ENCODE results near the gene ST6GAL1. TPM values are rescaled to one million over a fixed set of nuclear protein-coding genes. Genes with fewer than 3 reads are reported as not detected.

Gene ST6GAL1
- polyA plus RNA-seq, 1 of the 3 experiments (the other 2 are of a cell fraction): 3.9 TPM

DNA sequence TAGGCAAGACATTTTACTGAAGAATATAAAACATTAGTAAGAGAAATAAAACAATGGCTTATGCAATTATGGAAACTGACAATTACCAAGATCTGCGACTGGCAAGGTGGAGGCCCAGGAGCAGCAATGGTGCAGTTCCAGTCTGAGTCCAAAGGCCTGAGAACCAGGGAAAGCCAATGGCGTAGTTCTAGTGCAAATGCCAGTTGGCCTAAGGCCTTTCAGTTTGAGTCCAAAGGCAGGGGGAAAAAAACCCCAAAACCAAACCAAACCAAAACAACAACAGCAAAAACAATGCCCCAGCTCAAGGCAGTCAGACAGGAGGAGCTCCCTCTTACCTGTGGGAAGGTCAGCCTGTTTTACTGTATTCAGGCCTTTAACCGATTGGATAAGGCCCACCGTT, 72.6 kb downstream of the ST6GAL1 start:
- H3K36me3 ChIP-seq (replicated peaks in 1 of 2; ENCODE audit: control insufficient read depth in 1 of 2, insufficient read depth in 2 of 2, low read length in 1 of 2): no peaks in the 10 kb centered on the region
- H3K9ac ChIP-seq: no peak overlapping the region
- no peaks in the 10 kb centered on the region for H3F3A ChIP-seq (replicated peaks; ENCODE audit: insufficient read depth)
- peaks cover 5% of the 10 kb centered on the region; the same call in 1 of the 2 replicates for H3K9me3 ChIP-seq
- H3K9me2 ChIP-seq: no peaks in the 10 kb centered on the region
- no peak overlapping the region for H2AFZ ChIP-seq (ENCODE audit: low read depth)
- 98% methylated on average over 4 of the region's 4 CpGs for WGBS (ENCODE audit: low lambda C conversion rate)
- H4K20me1 ChIP-seq (ENCODE audit: insufficient read depth): no peaks in the 10 kb centered on the region
- H3K4me3 ChIP-seq (ENCODE audit: low read depth in 2 of 2, low read length in 1 of 2): no peak overlapping the region
- no peak for DNase-seq
- H3K79me2 ChIP-seq (ENCODE audit: insufficient read depth): no peaks in the 10 kb centered on the region
- ChIA-PET POLR2A (interaction anchor here (0.6 kb wide), 1 partner anchor 30 kb away, joined by 3 read pairs; no protein-coding TSS in a partner anchor), CTCF (no interaction called here)
- TF ChIP-seq, protein P1, sequence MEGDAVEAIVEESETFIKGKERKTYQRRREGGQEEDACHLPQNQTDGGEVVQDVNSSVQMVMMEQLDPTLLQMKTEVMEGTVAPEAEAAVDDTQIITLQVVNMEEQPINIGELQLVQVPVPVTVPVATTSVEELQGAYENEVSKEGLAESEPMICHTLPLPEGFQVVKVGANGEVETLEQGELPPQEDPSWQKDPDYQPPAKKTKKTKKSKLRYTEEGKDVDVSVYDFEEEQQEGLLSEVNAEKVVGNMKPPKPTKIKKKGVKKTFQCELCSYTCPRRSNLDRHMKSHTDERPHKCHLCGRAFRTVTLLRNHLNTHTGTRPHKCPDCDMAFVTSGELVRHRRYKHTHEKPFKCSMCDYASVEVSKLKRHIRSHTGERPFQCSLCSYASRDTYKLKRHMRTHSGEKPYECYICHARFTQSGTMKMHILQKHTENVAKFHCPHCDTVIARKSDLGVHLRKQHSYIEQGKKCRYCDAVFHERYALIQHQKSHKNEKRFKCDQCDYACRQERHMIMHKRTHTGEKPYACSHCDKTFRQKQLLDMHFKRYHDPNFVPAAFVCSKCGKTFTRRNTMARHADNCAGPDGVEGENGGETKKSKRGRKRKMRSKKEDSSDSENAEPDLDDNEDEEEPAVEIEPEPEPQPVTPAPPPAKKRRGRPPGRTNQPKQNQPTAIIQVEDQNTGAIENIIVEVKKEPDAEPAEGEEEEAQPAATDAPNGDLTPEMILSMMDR (IDR thresholded peaks at IDR 0.05): no peak
- no peak for TF ChIP-seq GABPA (IDR thresholded peaks at IDR 0.05; ENCODE audit: low read depth)
- no peak for TF ChIP-seq YY1 (IDR thresholded peaks at IDR 0.05; ENCODE audit: low read depth)
- TF ChIP-seq FOXM1 (IDR thresholded peaks at IDR 0.05; ENCODE audit: low read depth): no peak
- TF ChIP-seq, protein P2, sequence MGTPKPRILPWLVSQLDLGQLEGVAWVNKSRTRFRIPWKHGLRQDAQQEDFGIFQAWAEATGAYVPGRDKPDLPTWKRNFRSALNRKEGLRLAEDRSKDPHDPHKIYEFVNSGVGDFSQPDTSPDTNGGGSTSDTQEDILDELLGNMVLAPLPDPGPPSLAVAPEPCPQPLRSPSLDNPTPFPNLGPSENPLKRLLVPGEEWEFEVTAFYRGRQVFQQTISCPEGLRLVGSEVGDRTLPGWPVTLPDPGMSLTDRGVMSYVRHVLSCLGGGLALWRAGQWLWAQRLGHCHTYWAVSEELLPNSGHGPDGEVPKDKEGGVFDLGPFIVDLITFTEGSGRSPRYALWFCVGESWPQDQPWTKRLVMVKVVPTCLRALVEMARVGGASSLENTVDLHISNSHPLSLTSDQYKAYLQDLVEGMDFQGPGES (IDR thresholded peaks at IDR 0.05; ENCODE audit: low read depth, low read length): no peak
- TF ChIP-seq REST (IDR thresholded peaks at IDR 0.05; ENCODE audit: low read depth, low read length): no peak
- no peak for TF ChIP-seq JUND (IDR thresholded peaks at IDR 0.05)
- no peak for TF ChIP-seq ELF1 (IDR thresholded peaks at IDR 0.05)
- TF ChIP-seq RXRA (IDR thresholded peaks at IDR 0.05; ENCODE audit: borderline replicate concordance, low read depth): no peak
- no peak for TF ChIP-seq GATA2 (CRISPR knock-in tag; IDR thresholded peaks at IDR 0.05)
- no peak for TF ChIP-seq NRF1 (IDR thresholded peaks at IDR 0.05; ENCODE audit: low read depth, low read length)
- TF ChIP-seq EP300 (IDR thresholded peaks at IDR 0.05; ENCODE audit: borderline replicate concordance in 1 of 2, low read depth in 1 of 2, low read length in 1 of 2): no peak
- no peak for TF ChIP-seq FOXJ3 (CRISPR knock-in tag; IDR thresholded peaks at IDR 0.05)
- H3K27me3 ChIP-seq (ENCODE audit: insufficient read depth): no peaks in the 10 kb centered on the region
- no peak overlapping the region for H3K27ac ChIP-seq (ENCODE audit: low read depth in 2 of 2, low read length in 1 of 2)
- H3K4me2 ChIP-seq: no peak overlapping the region
- H3K4me1 ChIP-seq (ENCODE audit: control insufficient read depth in 1 of 2, insufficient read depth in 2 of 2, low read depth in 1 of 2, low read length in 1 of 2): no peaks in the 10 kb centered on the region

Data from SK-N-SH (cell line).